K562 (cell line): ENCODE results near the gene SRD5A1. TPM values are rescaled to one million over a fixed set of nuclear protein-coding genes. Genes with fewer than 3 reads are reported as not detected.

Experiments
- ATAC-seq: fragments of 200-7000 bp; cut with Tn5 transposase; 3 replicates; pipeline ENCODE4 v1.9.1; 2020; ENCODE audit warnings: moderate library complexity
- BruUV-seq: library from RNA; stranded (reverse); fragments of 400-500 nt; replicated peaks from 2 replicates; lab custom pipeline; 2021; lab: Mats Ljungman, UMichigan
- CTCF ChIA-PET: fragments of 300-600 bp; formaldehyde crosslinking; extraction: SDS; loops from one replicate; lab custom pipeline; 2021; ENCODE audit warnings: low intra/inter-chr PET ratio; lab: Yijun Ruan, JAX
- POLR2A ChIA-PET: fragments of 300-600, 350-650 bp; sonication (Branson Sonifier 250); formaldehyde crosslinking; extraction: SDS; loops from one replicate; lab custom pipeline; 2021; ENCODE audit warnings: antibody characterized with exemption, inconsistent platforms; lab: Yijun Ruan, JAX
- DNase-seq, 4 experiments: peaks; one replicate each; pipeline versions ENCODE4 v3.0.0 to v3.0.0-alpha.2; 2011 to 2018; ENCODE audit warnings: low spot score in 3 of 4, mixed read lengths in 3 of 4; ENCODE audit errors: extremely low read depth in 1 of 4
- FAIRE-seq: peaks from 2 replicates; lab custom pipeline; 2011; peaks lifted over from hg19 to GRCh38; lab: Jason Lieb, UNC
- H2AFZ ChIP-seq: 2 replicates; pipeline ENCODE4 v1.6.0; 2011; ENCODE audit warnings: low read depth, low read length, control low read depth, inconsistent platforms
- H3K27ac ChIP-seq: fragments of 200-600 bp; 3 replicates; pipeline ENCODE4 v1.8.0; 2011; ENCODE audit warnings: low read depth, mild to moderate bottlenecking, control low read depth, inconsistent platforms, low read length, moderate library complexity, mixed read lengths; ENCODE audit errors: extremely low read depth
- H3K27me3 ChIP-seq, 2 experiments: fragments of 300-600 bp in 1 of 2; 2 replicates in 1 of 2; 3 replicates in 1 of 2; pipeline versions ENCODE4 v1.6.0 to v1.8.0; 2011; ENCODE audit warnings: inconsistent platforms in 2 of 2, low read length in 2 of 2, mild to moderate bottlenecking in 1 of 2, mixed read lengths in 1 of 2, moderate library complexity in 1 of 2; ENCODE audit not compliant: control insufficient read depth in 2 of 2, insufficient read depth in 2 of 2
- H3K36me3 ChIP-seq: fragments of 300-600 bp; 3 replicates; pipeline ENCODE4 v1.8.0; 2011; ENCODE audit warnings: mild to moderate bottlenecking, low read length, inconsistent platforms; ENCODE audit not compliant: control insufficient read depth, insufficient read depth
- H3K4me1 ChIP-seq, 2 experiments: fragments of 200-600 bp in 1 of 2; replicated peaks in 1 of 2; 2 replicates in 1 of 2; 3 replicates in 1 of 2; pipeline versions ENCODE4 v1.5.1 to v1.8.0; 2011; ENCODE audit warnings: inconsistent platforms in 2 of 2, low read length in 2 of 2, mild to moderate bottlenecking in 1 of 2, mixed read lengths in 1 of 2, moderate library complexity in 1 of 2; ENCODE audit not compliant: control insufficient read depth in 2 of 2, insufficient read depth in 2 of 2
- H3K4me2 ChIP-seq: 2 replicates; pipeline ENCODE4 v1.6.1; 2011; ENCODE audit warnings: low read length, control low read depth, inconsistent platforms, mixed read lengths; ENCODE audit not compliant: insufficient read depth
- H3K4me3 ChIP-seq: fragments of 200-600 bp; sonication (generic), shearing (Covaris generic); 2 replicates; pipeline ENCODE4 v1.5.1; 2016; ENCODE audit warnings: control low read depth, inconsistent platforms
- H3K79me2 ChIP-seq: fragments of 200-600 bp; 3 replicates; pipeline ENCODE4 v1.8.0; 2011; ENCODE audit warnings: low read length, inconsistent platforms; ENCODE audit not compliant: control insufficient read depth, insufficient read depth
- H3K9ac ChIP-seq, 2 experiments: 2 replicates each; pipeline versions ENCODE4 v1.6.0 to v1.6.1; 2011; ENCODE audit warnings: low read depth in 2 of 2, low read length in 2 of 2, control low read depth in 1 of 2, inconsistent platforms in 1 of 2, mild to moderate bottlenecking in 1 of 2, mixed read lengths in 1 of 2; ENCODE audit not compliant: insufficient read depth in 1 of 2
- H3K9me1 ChIP-seq: one replicate; pipeline ENCODE4 v1.6.0; 2011; ENCODE audit warnings: inconsistent platforms, mild to moderate bottlenecking, low read length, moderate library complexity; ENCODE audit not compliant: control insufficient read depth, insufficient read depth
- H3K9me3 ChIP-seq: replicated peaks from 2 replicates; pipeline ENCODE4 v1.5.1; 2011; ENCODE audit warnings: low read depth, low read length, inconsistent platforms; ENCODE audit not compliant: control insufficient read depth, insufficient read depth
- H4K20me1 ChIP-seq: replicated peaks from 2 replicates; pipeline ENCODE4 v1.6.1; 2011; ENCODE audit warnings: low read length, inconsistent platforms, mixed read lengths; ENCODE audit not compliant: control insufficient read depth, insufficient read depth
- BHLHE40 ChIP-seq: IDR thresholded peaks from 2 replicates; pipeline ENCODE4 v1.6.1; 2011; ENCODE audit warnings: low read length, improper control_type of control experiment
- CSDE1 ChIP-seq, 2 experiments: fragments of 450-650 bp; IDR thresholded peaks; 2 replicates each; pipeline ENCODE4 v1.6.1; 2016; ENCODE audit warnings: mild to moderate bottlenecking in 1 of 2
- CXXC5 ChIP-seq: fragments of 250-450 bp; sonication (Bioruptor Pico); IDR thresholded peaks from 2 replicates; pipeline ENCODE4 v1.8.0; 2022; ENCODE audit warnings: inconsistent platforms, mild to moderate bottlenecking, moderate library complexity
- HNRNPL ChIP-seq: fragments of 200-400 bp; formaldehyde crosslinking; IDR thresholded peaks from 2 replicates; pipeline ENCODE4 v1.6.1; 2017; ENCODE audit warnings: low read depth, mild to moderate bottlenecking, low read length
- IRF2 ChIP-seq: sonication (generic); formaldehyde crosslinking; IDR thresholded peaks from 2 replicates; pipeline ENCODE4 v1.8.1; 2022; ENCODE audit warnings: mild to moderate bottlenecking, missing genetic modification reagents
- MEIS2 ChIP-seq: fragments of 450-650 bp; IDR thresholded peaks from 2 replicates; pipeline ENCODE4 v1.6.1; 2014; ENCODE audit warnings: mild to moderate bottlenecking; ENCODE audit not compliant: partially characterized antibody
- SIN3B ChIP-seq: fragments of 450-650 bp; IDR thresholded peaks from 2 replicates; pipeline ENCODE4 v1.6.1; 2017; ENCODE audit warnings: low read depth, mild to moderate bottlenecking, moderate library complexity
- SMAD4 ChIP-seq: fragments of 250-450 bp; sonication (Bioruptor Pico); conservative IDR thresholded peaks from 2 replicates; pipeline ENCODE4 v1.8.0; 2021; ENCODE audit warnings: inconsistent platforms, mild to moderate bottlenecking, moderate library complexity
- SMARCA4 ChIP-seq: fragments of 450-650 bp; IDR thresholded peaks from 2 replicates; pipeline ENCODE4 v1.6.1; 2016
- VEZF1 ChIP-seq: fragments of 200-800 bp; sonication (Bioruptor generic); IDR thresholded peaks from 2 replicates; pipeline ENCODE4 v1.6.1; 2017; ENCODE audit warnings: missing genetic modification characterization, missing compliant biosample characterization
- WGBS: fragments of 100-300 bp; shearing (Covaris generic); methylation state at CpG from one replicate; pipeline ENCODE4 v1.1.6; 2016; ENCODE audit warnings: low coverage, mixed read lengths; ENCODE audit not compliant: insufficient coverage; ENCODE audit errors: missing lambda C conversion rate; 5-methylcytosine and 5-hydroxymethylcytosine counted together
- in situ Hi-C: fragments of 300-500 bp; cut with MboI; formaldehyde crosslinking; loops from 4 replicates; pipeline ENCODE4 v1.15.0; 2018; ENCODE audit warnings: inconsistent platforms, mixed read lengths
- intact Hi-C: fragments of 100-400 bp; cut with micrococcal nuclease; formaldehyde crosslinking; loops from 2 replicates; pipeline ENCODE4 v1.14.2; 2022
- polyA plus RNA-seq, 8 experiments: library from polyadenylated mRNA; depleted of rRNA in 4 of 8; stranded (reverse) in 5 of 8; unstranded in 3 of 8; fragments of >200 nt; fragmentation: Nextera tagmentation in 2 of 8; fragmentation: Illumina TruSeq in 1 of 8; extraction: Ambion mirVana in 2 of 8; extraction: Trizol in 1 of 8; gene quantifications; 2 replicates each; pipeline versions ENCODE4 v1.2.1 to v1.2.3, GENCODE V29; 2011 to 2014; ENCODE audit warnings: inconsistent platforms in 1 of 8, missing spikeins in 1 of 8
- total RNA-seq, 7 experiments: library from RNA; depleted of rRNA in 6 of 7; stranded (reverse); fragments of >200 nt in 6 of 7; fragmentation: Illumina TruSeq in 2 of 7; extraction: Trizol in 2 of 7; gene quantifications; 2 replicates each; pipeline versions ENCODE4 v1.2.1 to v1.2.3, GENCODE V29; 2011 to 2021; ENCODE audit warnings: low replicate concordance in 1 of 7
- TF ChIP-seq, protein P1 (sequence below): fragments of 250-450 bp; sonication (Bioruptor Pico); IDR thresholded peaks from 2 replicates; pipeline ENCODE4 v1.4.0; 2020; ENCODE audit warnings: mild to moderate bottlenecking
- TF ChIP-seq, protein P2 (sequence below): fragments of 250-450 bp; sonication (Bioruptor Pico); IDR thresholded peaks from 2 replicates; pipeline ENCODE4 v1.9.0; 2021; ENCODE audit warnings: mild to moderate bottlenecking, inconsistent platforms

The SRD5A1 gene
- total and polyA plus RNA-seq, 9 of the 15 experiments (the other 6 are each of a cell fraction or from before 2014, with no cell fraction given), result 1.3 to 22.6 (median 8.1) TPM

DNA sequence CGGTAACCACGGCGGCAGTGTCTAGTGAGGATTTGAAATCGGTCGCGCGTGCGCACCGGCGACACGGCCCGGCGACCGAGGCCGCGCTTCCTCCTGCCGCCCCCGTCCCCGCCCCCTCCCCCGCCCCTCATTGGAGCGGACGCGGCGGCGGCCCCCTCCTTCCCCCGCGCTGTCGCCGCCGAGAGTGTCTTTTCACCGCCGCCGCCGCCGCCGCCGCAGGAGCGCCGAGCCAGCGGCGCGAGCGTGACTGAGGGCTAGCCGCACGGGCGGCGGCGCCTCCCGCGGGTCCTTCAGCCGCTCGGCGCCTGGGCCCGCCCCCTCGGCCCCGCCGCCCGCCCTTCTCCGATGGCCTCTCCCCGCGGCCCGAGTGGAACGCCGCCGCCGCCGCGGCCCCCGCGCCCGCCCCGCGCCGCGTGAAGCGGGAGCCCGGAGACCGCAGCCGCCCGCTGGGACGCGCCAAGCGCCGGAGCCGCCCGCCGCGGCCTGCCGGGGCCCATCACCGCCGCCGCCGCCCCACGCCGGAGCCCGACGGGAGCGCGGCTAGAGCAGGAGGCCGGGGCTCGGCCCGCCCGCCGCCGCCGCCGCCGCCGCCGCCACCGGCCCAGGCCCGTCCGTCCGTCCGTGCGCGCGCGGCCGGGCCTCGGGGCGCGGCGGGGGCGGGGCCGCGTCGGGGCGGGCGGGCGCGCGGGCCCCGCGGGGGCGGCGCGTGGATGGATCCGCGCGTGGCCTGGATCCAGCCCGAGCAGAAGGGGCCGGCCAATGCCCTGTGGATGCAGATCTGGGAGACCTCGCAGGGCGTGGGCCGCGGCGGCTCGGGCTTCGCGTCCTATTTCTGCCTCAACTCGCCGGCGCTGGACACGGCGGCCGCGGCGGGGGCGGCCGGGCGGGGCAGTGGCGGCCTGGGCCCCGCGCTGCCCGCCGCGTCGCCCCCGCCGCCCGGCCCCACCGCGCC is 80.3 kb downstream of the SRD5A1 start, which contains the start of gene TENT4A (continued):
- peak; percentile 24; the same call in 1 of the 2 replicates for TF ChIP-seq BHLHE40

DNA sequence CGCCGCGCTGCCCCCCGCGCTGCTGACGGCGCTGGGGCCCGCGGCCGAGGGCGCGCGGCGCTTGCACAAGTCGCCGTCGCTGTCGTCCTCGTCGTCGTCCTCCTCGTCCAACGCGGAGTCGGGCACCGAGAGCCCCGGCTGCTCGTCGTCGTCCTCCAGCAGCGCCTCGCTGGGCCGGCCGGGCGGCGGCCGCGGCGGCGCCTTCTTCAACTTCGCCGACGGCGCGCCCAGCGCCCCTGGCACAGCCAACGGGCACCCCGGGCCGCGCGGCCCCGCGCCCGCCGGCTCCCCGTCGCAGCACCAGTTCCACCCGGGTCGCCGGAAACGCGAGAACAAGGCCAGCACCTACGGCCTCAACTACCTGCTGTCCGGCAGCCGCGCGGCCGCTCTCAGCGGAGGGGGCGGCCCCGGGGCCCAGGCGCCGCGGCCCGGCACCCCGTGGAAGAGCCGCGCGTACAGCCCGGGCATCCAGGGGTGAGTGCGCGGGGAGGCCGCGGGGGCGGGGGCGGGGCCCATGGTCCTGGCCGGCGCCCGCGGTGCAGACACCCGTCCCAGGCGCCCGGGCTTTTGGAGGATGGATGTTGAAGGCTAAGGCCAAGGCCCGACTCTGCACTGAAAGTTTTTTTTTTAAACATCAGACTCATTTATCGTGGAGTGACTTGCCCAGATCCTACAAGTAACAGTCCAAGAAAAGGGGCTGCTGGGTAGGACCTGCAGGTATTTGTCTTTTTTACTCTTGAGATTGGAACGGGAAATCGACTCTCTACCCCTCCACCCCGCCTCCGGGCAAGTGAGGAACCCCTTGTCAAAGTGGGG is 81.2 kb downstream of the SRD5A1 start:
- H3K9me1 ChIP-seq, result peaks cover 22% of the 10 kb centered on the region
- H3K9ac ChIP-seq, result peak overlapping the region; percentile 35 to 95
- H3K27ac ChIP-seq, result peak overlapping the region; percentile 57; the same call in 1 of the 3 replicates
- CTCF ChIA-PET, result no interaction called here
- ATAC-seq (peak; percentile 3; the same call in 1 of the 3 replicates), FAIRE-seq (peak; percentile 67), DNase-seq (peak; percentile 45 to 72 (median 66))
- no TSS peak for BruUV-seq
- H3K4me2 ChIP-seq, result peak overlapping the region; percentile 82
- intact Hi-C loops, result loop anchor here (10.0 kb wide), 1 partner anchor 340 kb away; the partner anchor contains the start of gene MED10
- H3K4me1 ChIP-seq, result peaks cover 29 to 40% of the 10 kb centered on the region in 2 experiments; a peak in 4 of 5 replicates
- peaks cover 40% of the 10 kb centered on the region for H3K36me3 ChIP-seq
- H2AFZ ChIP-seq, result no peak overlapping the region; the same call in 1 of the 2 replicates
- H3K4me3 ChIP-seq, result peak overlapping the region; percentile 83
- H3K79me2 ChIP-seq, result peaks cover 54% of the 10 kb centered on the region
- H3K9me3 ChIP-seq, result no peaks in the 10 kb centered on the region
- POLR2A ChIA-PET, result no interaction called here
- in situ Hi-C loops, result loop anchor here (5.0 kb wide), 1 partner anchor 82 kb away; the partner anchor contains the start of genes NSUN2 and SRD5A1
- 1% methylated on average over 62 of the region's 99 CpGs for WGBS
- H4K20me1 ChIP-seq, result peaks cover 47% of the 10 kb centered on the region
- no peaks in the 10 kb centered on the region for H3K27me3 ChIP-seq
- TF ChIP-seq, protein P1, sequence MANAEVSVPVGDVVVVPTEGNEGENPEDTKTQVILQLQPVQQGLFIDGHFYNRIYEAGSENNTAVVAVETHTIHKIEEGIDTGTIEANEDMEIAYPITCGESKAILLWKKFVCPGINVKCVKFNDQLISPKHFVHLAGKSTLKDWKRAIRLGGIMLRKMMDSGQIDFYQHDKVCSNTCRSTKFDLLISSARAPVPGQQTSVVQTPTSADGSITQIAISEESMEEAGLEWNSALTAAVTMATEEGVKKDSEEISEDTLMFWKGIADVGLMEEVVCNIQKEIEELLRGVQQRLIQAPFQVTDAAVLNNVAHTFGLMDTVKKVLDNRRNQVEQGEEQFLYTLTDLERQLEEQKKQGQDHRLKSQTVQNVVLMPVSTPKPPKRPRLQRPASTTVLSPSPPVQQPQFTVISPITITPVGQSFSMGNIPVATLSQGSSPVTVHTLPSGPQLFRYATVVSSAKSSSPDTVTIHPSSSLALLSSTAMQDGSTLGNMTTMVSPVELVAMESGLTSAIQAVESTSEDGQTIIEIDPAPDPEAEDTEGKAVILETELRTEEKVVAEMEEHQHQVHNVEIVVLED (CRISPR knock-in tag), result no peak
- no peak for TF ChIP-seq IRF2
- 0 out of 2 replicates have a peak, but pooled peaks have one; percentile 47 for TF ChIP-seq SMAD4 (CRISPR knock-in tag)
- no peak for TF ChIP-seq CSDE1 (IDR thresholded peaks at IDR 0.05)
- TF ChIP-seq SMARCA4, result no peak
- TF ChIP-seq CXXC5, result peak; percentile 62; the same call in 1 of the 2 replicates
- TF ChIP-seq SIN3B, result peak; percentile 37; the same call in 1 of the 2 replicates
- peak; percentile 42 for TF ChIP-seq VEZF1
- TF ChIP-seq, protein P2, sequence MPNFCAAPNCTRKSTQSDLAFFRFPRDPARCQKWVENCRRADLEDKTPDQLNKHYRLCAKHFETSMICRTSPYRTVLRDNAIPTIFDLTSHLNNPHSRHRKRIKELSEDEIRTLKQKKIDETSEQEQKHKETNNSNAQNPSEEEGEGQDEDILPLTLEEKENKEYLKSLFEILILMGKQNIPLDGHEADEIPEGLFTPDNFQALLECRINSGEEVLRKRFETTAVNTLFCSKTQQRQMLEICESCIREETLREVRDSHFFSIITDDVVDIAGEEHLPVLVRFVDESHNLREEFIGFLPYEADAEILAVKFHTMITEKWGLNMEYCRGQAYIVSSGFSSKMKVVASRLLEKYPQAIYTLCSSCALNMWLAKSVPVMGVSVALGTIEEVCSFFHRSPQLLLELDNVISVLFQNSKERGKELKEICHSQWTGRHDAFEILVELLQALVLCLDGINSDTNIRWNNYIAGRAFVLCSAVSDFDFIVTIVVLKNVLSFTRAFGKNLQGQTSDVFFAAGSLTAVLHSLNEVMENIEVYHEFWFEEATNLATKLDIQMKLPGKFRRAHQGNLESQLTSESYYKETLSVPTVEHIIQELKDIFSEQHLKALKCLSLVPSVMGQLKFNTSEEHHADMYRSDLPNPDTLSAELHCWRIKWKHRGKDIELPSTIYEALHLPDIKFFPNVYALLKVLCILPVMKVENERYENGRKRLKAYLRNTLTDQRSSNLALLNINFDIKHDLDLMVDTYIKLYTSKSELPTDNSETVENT (CRISPR knock-in tag), result peak; percentile 26; the same call in 1 of the 2 replicates
- no peak for TF ChIP-seq HNRNPL
- no peak for TF ChIP-seq MEIS2
